ENCODE measurements around the gene HBA2.

HBA2 gene

GRCh38 chr16:164827-165538 lies 7.7 kb upstream of the HBA2 start:
- no peaks in the 10 kb centered on the region for H4K20me1 ChIP-seq (ENCODE audit: insufficient read depth, low read length)
- H3K4me2 ChIP-seq (ENCODE audit: low read length) = no peak overlapping the region
- H3F3A ChIP-seq (ENCODE audit: insufficient read depth, low read length) = no peaks in the 10 kb centered on the region
- H3K9me2 ChIP-seq (ENCODE audit: low read depth, low read length) = no peaks in the 10 kb centered on the region
- no peak overlapping the region for H3K9ac ChIP-seq (ENCODE audit: low read length)
- H3K4me3 ChIP-seq (ENCODE audit: low read depth, low read length, poor library complexity, severe bottlenecking) = no peak overlapping the region
- H2AFZ ChIP-seq (ENCODE audit: low read length) = no peak overlapping the region
- no peaks in the 10 kb centered on the region for H3K36me3 ChIP-seq (ENCODE audit: insufficient read depth, low read length)
- H3K79me2 ChIP-seq (ENCODE audit: insufficient read depth, low read length) = no peaks in the 10 kb centered on the region
- H3K27ac ChIP-seq (ENCODE audit: low read depth, low read length, poor library complexity, severe bottlenecking) = no peak overlapping the region
- H3K4me1 ChIP-seq (ENCODE audit: insufficient read depth, low read length, severe bottlenecking) = no peaks in the 10 kb centered on the region
- TF ChIP-seq EZH2 (IDR thresholded peaks at IDR 0.05; ENCODE audit: borderline replicate concordance, low read length) (no peak), CTCF (IDR thresholded peaks at IDR 0.05; ENCODE audit: low read length) (no peak)
- H3K9me3 ChIP-seq (ENCODE audit: low read length) = no peaks in the 10 kb centered on the region
- no peaks in the 10 kb centered on the region; the same call in 1 of the 2 replicates for H3K27me3 ChIP-seq (ENCODE audit: insufficient read depth, low read length)

GRCh38 chr16:165539-166374 lies 6.9 kb upstream of the HBA2 start, which contains the start of gene HBM:
Gene HBM, plus strand, starts transcription at chr16:165978. Its CDS starts 20 bp downstream, at chr16:165998.
- no peak within 1 kb of the TSS for H3K4me3 ChIP-seq (ENCODE audit: low read depth, low read length, poor library complexity, severe bottlenecking)
- no peak within 1 kb of the TSS; the same call in 1 of the 2 replicates for H3K4me2 ChIP-seq (ENCODE audit: low read length)
- no peak within 1 kb of the TSS for H3K27ac ChIP-seq (ENCODE audit: low read depth, low read length, poor library complexity, severe bottlenecking)
- no peaks in the 10 kb centered on the region for H3K79me2 ChIP-seq (ENCODE audit: insufficient read depth, low read length)
- no peak within 1 kb of the TSS for H3K9ac ChIP-seq (ENCODE audit: low read length)
- no peaks in the 10 kb centered on the region for H3K9me3 ChIP-seq (ENCODE audit: low read length)
- no peaks in the 10 kb centered on the region; the same call in 1 of the 2 replicates for H3K27me3 ChIP-seq (ENCODE audit: insufficient read depth, low read length)
- H3K36me3 ChIP-seq (ENCODE audit: insufficient read depth, low read length) = no peaks in the 10 kb centered on the region
- TF ChIP-seq EZH2 (IDR thresholded peaks at IDR 0.05; ENCODE audit: borderline replicate concordance, low read length) = no peak
- no peak for TF ChIP-seq CTCF (IDR thresholded peaks at IDR 0.05; ENCODE audit: low read length)
- no peaks in the 10 kb centered on the region for H3F3A ChIP-seq (ENCODE audit: insufficient read depth, low read length)
- no peaks in the 10 kb centered on the region for H4K20me1 ChIP-seq (ENCODE audit: insufficient read depth, low read length)
- H3K4me1 ChIP-seq (ENCODE audit: insufficient read depth, low read length, severe bottlenecking) = no peaks in the 10 kb centered on the region
- no peaks in the 10 kb centered on the region for H3K9me2 ChIP-seq (ENCODE audit: low read depth, low read length)
- no peak within 1 kb of the TSS for H2AFZ ChIP-seq (ENCODE audit: low read length)

GRCh38 chr16:166375-167121 lies 6.1 kb upstream of the HBA2 start:
- no peaks in the 10 kb centered on the region for H3K36me3 ChIP-seq (ENCODE audit: insufficient read depth, low read length)
- H3K4me2 ChIP-seq (ENCODE audit: low read length) = no peak overlapping the region
- no peak overlapping the region for H3K27ac ChIP-seq (ENCODE audit: low read depth, low read length, poor library complexity, severe bottlenecking)
- H4K20me1 ChIP-seq (ENCODE audit: insufficient read depth, low read length) = no peaks in the 10 kb centered on the region
- no peaks in the 10 kb centered on the region; the same call in 1 of the 2 replicates for H3K27me3 ChIP-seq (ENCODE audit: insufficient read depth, low read length)
- H3K4me3 ChIP-seq (ENCODE audit: low read depth, low read length, poor library complexity, severe bottlenecking) = no peak overlapping the region
- H3K4me1 ChIP-seq (ENCODE audit: insufficient read depth, low read length, severe bottlenecking) = no peaks in the 10 kb centered on the region
- no peak for TF ChIP-seq CTCF (IDR thresholded peaks at IDR 0.05; ENCODE audit: low read length)
- no peak for TF ChIP-seq EZH2 (IDR thresholded peaks at IDR 0.05; ENCODE audit: borderline replicate concordance, low read length)
- no peaks in the 10 kb centered on the region for H3K9me2 ChIP-seq (ENCODE audit: low read depth, low read length)
- no peak overlapping the region for H3K9ac ChIP-seq (ENCODE audit: low read length)
- H3K9me3 ChIP-seq (ENCODE audit: low read length) = no peaks in the 10 kb centered on the region
- H3K79me2 ChIP-seq (ENCODE audit: insufficient read depth, low read length) = no peaks in the 10 kb centered on the region
- no peak overlapping the region for H2AFZ ChIP-seq (ENCODE audit: low read length)
- H3F3A ChIP-seq (ENCODE audit: insufficient read depth, low read length) = no peaks in the 10 kb centered on the region

Data from OCI-LY1 (cell line).